ENCODE measurements around the gene EPHB1. TPM values are rescaled to one million over a fixed set of nuclear protein-coding genes. Genes with fewer than 3 reads are reported as not detected.

The EPHB1 gene
- total RNA-seq, 4 donors from 2014 or later = 0.16 to 1.5 (median 0.59) TPM

GRCh38 chr3:134955874-134956273 lies 160.8 kb downstream of the EPHB1 start:
- TF ChIP-seq CTCF (IDR thresholded peaks at IDR 0.05; ENCODE audit: low read depth) = no peak

- TF ChIP-seq CTCF (IDR thresholded peaks at IDR 0.05; ENCODE audit: low read depth) = no peak
Observed at GRCh38 chr3:134956395-134956794, 161.3 kb downstream of the EPHB1 start.

GRCh38 chr3:134956844-134957243 lies 161.8 kb downstream of the EPHB1 start:
- TF ChIP-seq CTCF (IDR thresholded peaks at IDR 0.05; ENCODE audit: low read depth) = no peak

GRCh38 chr3:134959516-134959915 lies 164.5 kb downstream of the EPHB1 start:
- no peak for TF ChIP-seq CTCF (IDR thresholded peaks at IDR 0.05; ENCODE audit: low read depth)

GRCh38 chr3:134964226-134964625 lies 169.2 kb downstream of the EPHB1 start:
- TF ChIP-seq CTCF (IDR thresholded peaks at IDR 0.05; ENCODE audit: low read depth) = no peak

- no peak for TF ChIP-seq CTCF (IDR thresholded peaks at IDR 0.05; ENCODE audit: low read depth)
Observed at GRCh38 chr3:134965865-134966481, 170.9 kb downstream of the EPHB1 start.

- no peak for TF ChIP-seq CTCF (IDR thresholded peaks at IDR 0.05; ENCODE audit: low read depth)
Observed at GRCh38 chr3:134970895-134971294, 175.8 kb downstream of the EPHB1 start.

All from subcutaneous adipose tissue (tissue), 4 donors.